ENCODE measurements around the gene FLT1. TPM values are rescaled to one million over a fixed set of nuclear protein-coding genes. Genes with fewer than 3 reads are reported as not detected.
A peak's percentile ranks its signal among the peaks of the same experiment; 100 is the strongest.

Gene FLT1
- polyA plus RNA-seq, 1 donor (not counting 4 experiments of a cell fraction or from before 2014, with no cell fraction given), result 0.01 TPM

GRCh38 chr13:28380319-28380718, 114.6 kb downstream of the FLT1 start:
- Histone ChIP-seq H2AFZ (ENCODE audit: control insufficient read depth, low read length) (no peak overlapping the region), H3K27me3 (ENCODE audit: control insufficient read depth, extremely low read depth, insufficient read depth, low read length) (no peaks in the 10 kb centered on the region), H3K4me1 (ENCODE audit: control insufficient read depth, extremely low read depth, insufficient read depth, low read length) (no peaks in the 10 kb centered on the region), H3K27ac (ENCODE audit: control insufficient read depth, insufficient read depth, low read length) (no peak overlapping the region), H3K9ac (ENCODE audit: control insufficient read depth, extremely low read depth, insufficient read depth, low read length) (no peak overlapping the region), H3K9me3 (ENCODE audit: control insufficient read depth, low read depth, low read length) (no peaks in the 10 kb centered on the region), H3K36me3 (ENCODE audit: control insufficient read depth in 2 of 2, extremely low read depth in 1 of 2, insufficient read depth in 2 of 2, low read length in 2 of 2) (no peaks in the 10 kb centered on the region), H3K4me3 (ENCODE audit: control insufficient read depth in 2 of 3, extremely low read depth in 1 of 3, insufficient read depth in 2 of 3, low read depth in 1 of 3, low read length in 3 of 3) (no peak overlapping the region), H3K9me1 (ENCODE audit: control insufficient read depth, extremely low read depth, insufficient read depth, low read length) (no peaks in the 10 kb centered on the region), H4K20me1 (ENCODE audit: control insufficient read depth, extremely low read depth, insufficient read depth, low read length) (no peaks in the 10 kb centered on the region), H3K4me2 (ENCODE audit: control insufficient read depth, extremely low read depth, insufficient read depth, low read depth, low read length) (no peak overlapping the region), H3K79me2 (ENCODE audit: control insufficient read depth, insufficient read depth, low read length) (no peaks in the 10 kb centered on the region)
- TF ChIP-seq EZH2 (IDR thresholded peaks at IDR 0.05; ENCODE audit: low read length) (no peak), CTCF (optimal IDR thresholded peaks at IDR 0.05 in 1 of 3, IDR thresholded peaks at IDR 0.05 in 1 of 3, conservative IDR thresholded peaks at IDR 0.05 in 1 of 3; ENCODE audit: extremely low read depth in 1 of 3, insufficient read depth in 2 of 3, low read length in 3 of 3) (no peak)
- dilution Hi-C loops (cut with MboI; ENCODE audit: extremely low pct_ligation_motif_present, low sequenced_read_pairs), result no loop called here
- DNase-seq (ENCODE audit: low read depth, low spot score) (no peak), FAIRE-seq (no peak)

- dilution Hi-C loops (cut with MboI; ENCODE audit: extremely low pct_ligation_motif_present, low sequenced_read_pairs), result no loop called here
- H3K4me3 ChIP-seq (ENCODE audit: control insufficient read depth in 2 of 3, extremely low read depth in 1 of 3, insufficient read depth in 2 of 3, low read depth in 1 of 3, low read length in 3 of 3), result no peak overlapping the region
- H3K9ac ChIP-seq (ENCODE audit: control insufficient read depth, extremely low read depth, insufficient read depth, low read length), result no peak overlapping the region
- TF ChIP-seq CTCF (optimal IDR thresholded peaks at IDR 0.05 in 1 of 3, IDR thresholded peaks at IDR 0.05 in 1 of 3, conservative IDR thresholded peaks at IDR 0.05 in 1 of 3; ENCODE audit: extremely low read depth in 1 of 3, insufficient read depth in 2 of 3, low read length in 3 of 3), result no peak
- no peak for TF ChIP-seq EZH2 (IDR thresholded peaks at IDR 0.05; ENCODE audit: low read length)
- no peaks in the 10 kb centered on the region for H4K20me1 ChIP-seq (ENCODE audit: control insufficient read depth, extremely low read depth, insufficient read depth, low read length)
- FAIRE-seq, result no peak
- no peaks in the 10 kb centered on the region for H3K27me3 ChIP-seq (ENCODE audit: control insufficient read depth, extremely low read depth, insufficient read depth, low read length)
- peak overlapping the region; percentile 13 for H2AFZ ChIP-seq (ENCODE audit: control insufficient read depth, low read length)
- H3K36me3 ChIP-seq (ENCODE audit: control insufficient read depth in 2 of 2, extremely low read depth in 1 of 2, insufficient read depth in 2 of 2, low read length in 2 of 2), result no peaks in the 10 kb centered on the region
- H3K4me1 ChIP-seq (ENCODE audit: control insufficient read depth, extremely low read depth, insufficient read depth, low read length), result no peaks in the 10 kb centered on the region
- H3K9me3 ChIP-seq (ENCODE audit: control insufficient read depth, low read depth, low read length), result no peaks in the 10 kb centered on the region
- no peaks in the 10 kb centered on the region for H3K79me2 ChIP-seq (ENCODE audit: control insufficient read depth, insufficient read depth, low read length)
- no peak overlapping the region for H3K4me2 ChIP-seq (ENCODE audit: control insufficient read depth, extremely low read depth, insufficient read depth, low read depth, low read length)
- H3K9me1 ChIP-seq (ENCODE audit: control insufficient read depth, extremely low read depth, insufficient read depth, low read length), result no peaks in the 10 kb centered on the region
- no peak for DNase-seq (ENCODE audit: low read depth, low spot score)
- H3K27ac ChIP-seq (ENCODE audit: control insufficient read depth, insufficient read depth, low read length), result no peak overlapping the region
Observed at GRCh38 chr13:28379371-28380083, 115.4 kb downstream of the FLT1 start.
